Glomerular visceral epithelial cell (primary cell): ENCODE results near the gene ARHGEF26.

Source experiments
- DNase-seq: peaks from one replicate; pipeline ENCODE4 v3.0.0-alpha.2; 2016; ENCODE audit errors: extremely low spot score

ARHGEF26 gene

DNA sequence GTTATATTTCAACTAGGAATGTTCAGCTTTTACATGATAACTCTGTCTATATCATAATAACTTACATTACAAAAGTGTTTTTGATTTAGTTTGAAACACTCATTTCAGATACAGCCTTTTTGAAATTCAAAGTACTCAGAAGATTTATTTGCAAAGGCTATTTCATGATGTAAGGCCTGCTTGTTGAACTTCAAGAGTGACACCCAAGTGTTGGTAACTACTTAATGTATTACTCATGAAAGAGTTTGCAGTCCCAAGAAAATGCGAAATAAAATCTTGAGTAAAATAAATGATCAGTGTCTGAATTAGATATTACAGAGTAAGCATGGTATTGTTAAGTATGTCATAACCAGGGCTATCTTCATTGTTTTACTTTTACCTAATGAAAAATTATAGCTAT is 35.3 kb downstream of the ARHGEF26 start:
- no peak for DNase-seq

DNA sequence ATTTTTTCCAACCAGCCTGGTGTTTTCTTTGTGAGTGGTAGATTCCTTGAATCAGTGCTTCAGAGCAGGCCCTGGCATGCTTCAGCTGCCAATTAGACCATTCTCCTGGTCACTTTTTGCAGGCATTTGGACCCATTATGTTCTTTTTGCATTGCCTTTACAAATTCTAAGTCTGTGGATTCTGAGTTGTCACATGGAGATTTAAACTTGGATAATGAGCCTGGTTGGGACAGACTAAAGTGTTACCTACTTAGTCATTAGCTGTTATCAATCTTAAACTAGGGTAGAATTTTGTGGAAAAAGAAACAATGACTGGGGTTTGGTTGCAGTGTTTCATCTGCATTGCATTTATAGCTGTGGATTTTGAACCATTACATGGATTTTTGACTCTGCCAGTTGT is 40.6 kb downstream of the ARHGEF26 start:
- no peak for DNase-seq

DNA sequence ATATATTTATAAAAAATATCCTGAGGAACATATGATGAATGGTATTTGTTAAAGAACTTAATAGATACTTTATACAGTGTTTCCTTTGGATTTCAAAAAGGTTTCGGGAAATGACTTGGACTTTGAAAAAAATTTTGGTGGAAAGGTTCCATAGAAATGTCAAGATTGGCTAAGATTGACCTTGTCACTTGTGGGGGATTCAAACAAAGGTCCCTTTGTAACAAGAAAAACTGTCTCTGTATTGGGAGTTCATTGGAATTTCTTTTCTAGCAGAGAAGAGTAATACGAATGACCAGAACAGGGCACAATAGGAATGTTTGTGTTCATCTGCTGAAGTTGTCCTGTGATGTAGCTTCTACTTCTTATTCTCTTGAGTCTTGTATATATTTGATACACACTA is 43.2 kb downstream of the ARHGEF26 start:
- DNase-seq = no peak

DNA sequence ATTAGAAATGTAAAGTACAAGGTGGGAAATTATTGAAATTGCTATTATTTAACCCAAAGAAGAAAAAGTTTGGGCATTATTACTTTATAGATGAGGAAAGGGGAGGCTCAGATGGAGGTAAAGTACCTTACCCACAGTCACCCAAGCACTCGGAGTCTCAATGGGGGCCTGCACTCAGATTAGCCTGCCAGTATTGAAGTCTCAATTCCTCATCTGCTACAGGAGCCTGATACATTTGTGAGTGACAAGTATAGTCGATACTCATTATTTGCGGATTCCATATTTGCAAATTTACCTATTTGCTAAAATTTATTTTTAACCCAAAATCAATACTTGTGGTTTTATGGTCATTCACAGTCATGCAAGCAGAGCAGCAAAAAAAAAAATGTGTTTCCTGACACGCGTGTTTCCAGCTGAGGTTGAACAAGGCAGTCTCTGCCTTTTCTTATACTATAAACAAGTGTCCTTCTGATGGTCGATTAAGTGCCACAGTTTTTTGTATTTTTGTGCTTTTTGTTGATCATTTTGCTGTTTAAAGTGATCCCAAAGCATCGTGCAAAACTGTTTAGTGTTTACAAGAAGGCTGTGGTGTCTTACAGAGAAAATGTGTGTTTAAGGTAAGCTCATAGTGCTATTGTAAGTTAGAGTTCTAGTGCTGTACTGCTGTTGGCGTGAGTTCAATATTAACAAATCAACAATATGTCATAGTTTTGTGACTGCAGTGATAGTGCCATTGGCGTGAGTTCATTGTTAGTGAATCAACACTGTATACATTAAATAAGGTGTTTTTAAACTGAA is 48.0 kb downstream of the ARHGEF26 start:
- no peak for DNase-seq

DNA sequence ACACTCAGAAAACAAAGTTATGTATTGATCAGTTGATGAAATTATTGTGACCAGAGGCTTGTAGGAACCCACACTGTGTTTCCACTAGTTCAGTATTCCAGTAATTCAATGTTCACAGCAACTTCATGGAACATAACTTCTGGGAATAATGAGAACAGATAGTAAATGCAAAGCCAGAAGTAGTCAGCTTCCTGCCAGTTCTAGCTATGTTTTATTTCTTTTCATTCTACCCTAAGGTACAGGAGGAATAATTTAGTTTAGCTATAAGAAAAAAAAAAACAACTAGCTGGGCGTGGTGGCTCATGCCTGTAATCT is 48.6 kb downstream of the ARHGEF26 start:
- no peak for DNase-seq

DNA sequence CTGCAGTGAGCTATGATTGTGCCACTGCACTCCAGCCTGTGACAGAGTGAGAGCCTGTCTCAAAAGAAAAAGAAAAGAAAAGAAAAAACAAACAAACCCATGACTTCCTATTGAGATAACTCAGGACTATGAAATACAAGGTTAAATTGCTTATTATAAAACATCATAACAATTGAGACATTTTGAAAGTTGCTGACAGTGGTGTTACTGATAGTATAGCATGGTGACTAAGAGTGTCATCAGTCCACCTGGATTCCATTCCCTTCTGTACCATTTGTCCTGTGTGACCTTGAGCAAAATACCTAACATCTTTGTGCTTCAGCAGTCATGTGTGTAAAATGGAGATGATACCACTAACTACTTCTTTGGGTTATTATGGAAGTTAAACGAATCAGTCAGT is 49.1 kb downstream of the ARHGEF26 start:
- DNase-seq = no peak

DNA sequence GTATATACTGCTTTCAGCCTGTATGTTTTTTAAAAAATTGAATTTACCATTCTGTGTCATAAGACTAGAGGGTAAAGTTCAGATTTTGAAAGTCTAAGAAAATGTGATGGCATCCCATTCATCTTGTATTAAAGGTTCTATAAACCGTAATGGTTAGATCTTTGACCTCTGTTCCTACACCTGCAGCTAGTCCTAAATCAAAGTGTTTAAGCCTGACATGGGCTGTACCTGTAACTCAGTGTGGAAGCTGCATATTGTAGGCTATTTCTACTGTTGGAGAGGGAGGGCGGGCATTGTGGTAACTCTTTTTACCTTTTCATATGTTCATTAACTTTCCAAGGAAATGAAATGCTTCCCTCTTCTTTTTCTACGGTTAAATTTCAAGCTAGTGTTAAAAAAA is 53.9 kb downstream of the ARHGEF26 start:
- DNase-seq = no peak

DNA sequence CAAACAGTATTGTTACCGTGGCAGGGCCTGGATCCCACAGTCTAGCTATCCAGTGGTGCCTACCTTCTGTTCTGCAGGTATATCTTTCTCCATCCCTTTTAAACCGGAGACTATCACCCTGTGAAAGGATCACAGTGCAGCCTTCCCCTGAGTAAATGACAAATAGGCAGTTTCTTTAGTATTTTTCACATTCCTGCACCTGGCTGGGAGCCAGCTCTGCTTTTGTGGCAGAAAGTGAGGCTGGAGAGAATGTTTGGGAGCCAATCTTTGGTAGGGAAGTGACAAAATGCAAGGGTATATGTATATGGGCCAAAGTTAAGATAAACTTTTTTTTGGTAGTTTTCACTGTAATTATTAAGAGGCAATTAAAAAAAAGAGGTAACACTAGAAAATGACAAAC is 54.8 kb downstream of the ARHGEF26 start:
- DNase-seq = no peak

DNA sequence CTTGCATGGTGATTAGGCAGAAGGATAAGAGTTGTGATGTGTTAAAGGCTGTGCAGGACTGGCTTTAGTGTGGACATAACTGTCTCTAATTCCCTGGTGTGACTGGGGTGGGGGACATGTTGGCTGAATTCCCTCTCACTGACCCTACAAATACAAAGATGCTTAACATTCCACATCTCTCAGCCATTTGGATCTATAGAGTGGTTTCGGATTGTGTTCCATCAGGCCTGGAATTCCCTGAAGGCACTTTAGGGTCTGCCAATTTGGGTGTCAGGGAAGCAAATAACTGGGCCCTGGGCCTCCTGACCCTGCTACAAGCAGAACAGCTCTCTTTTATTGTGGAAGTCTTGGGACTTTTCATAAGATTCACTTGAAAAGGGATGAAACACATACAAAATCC is 56.2 kb downstream of the ARHGEF26 start:
- DNase-seq = no peak

DNA sequence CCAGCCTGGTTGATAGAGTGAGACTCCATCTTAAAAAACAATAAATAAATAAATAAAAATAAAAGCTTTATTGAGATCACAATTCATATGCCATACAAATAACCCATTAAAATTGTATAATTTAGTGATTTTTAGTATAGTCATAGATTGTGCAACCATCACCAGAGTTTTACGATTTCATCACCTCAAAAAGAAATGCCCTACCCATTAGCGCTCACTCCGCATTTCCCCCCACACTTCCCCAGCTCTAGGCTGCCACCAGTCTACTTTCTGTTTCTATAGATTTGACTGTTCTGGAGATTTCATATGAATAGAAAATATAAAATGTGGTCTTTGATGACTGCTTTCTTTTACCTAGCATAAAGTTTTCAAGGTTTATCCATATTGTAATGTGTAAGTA is 57.0 kb downstream of the ARHGEF26 start:
- no peak for DNase-seq

DNA sequence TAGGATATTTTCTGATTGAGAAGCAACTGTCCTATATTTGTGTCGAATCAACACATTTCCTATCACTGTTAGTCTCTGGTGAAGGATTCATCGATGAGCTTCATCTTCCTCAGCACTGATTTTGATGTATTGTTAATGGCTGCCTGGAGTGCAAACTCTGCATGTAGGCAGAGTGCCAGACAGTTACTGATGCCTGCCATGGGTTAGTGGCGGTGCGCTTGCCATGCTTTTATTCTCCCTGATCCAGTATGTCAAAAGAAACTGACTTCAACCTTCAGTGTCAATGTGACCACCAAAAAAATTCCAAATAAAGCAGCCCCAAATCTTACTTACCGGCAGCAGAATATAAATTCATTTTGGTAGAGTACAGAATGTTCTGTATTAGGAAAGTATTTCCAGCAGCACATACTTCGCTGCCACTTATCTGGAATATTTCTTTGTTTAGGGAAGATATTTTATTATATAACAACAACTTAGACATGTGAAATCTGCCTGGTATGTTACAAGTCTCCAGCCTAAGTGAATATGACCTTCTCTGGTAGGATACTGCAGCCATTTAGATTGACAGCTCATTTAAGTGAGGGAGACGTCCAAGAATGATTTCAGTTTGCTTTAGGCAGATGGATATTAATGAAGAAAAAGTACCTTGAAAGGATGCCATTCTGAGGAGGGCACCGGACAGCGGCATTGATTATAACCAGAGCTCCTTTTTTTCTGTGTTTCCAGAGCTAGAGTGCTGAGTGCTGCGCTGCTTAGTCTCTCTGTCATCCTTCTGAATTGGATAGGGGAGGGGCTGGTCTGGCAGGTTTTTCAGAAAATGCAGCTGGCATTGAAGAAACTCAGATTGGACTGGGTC is 59.9 kb downstream of the ARHGEF26 start:
- DNase-seq = no peak

DNA sequence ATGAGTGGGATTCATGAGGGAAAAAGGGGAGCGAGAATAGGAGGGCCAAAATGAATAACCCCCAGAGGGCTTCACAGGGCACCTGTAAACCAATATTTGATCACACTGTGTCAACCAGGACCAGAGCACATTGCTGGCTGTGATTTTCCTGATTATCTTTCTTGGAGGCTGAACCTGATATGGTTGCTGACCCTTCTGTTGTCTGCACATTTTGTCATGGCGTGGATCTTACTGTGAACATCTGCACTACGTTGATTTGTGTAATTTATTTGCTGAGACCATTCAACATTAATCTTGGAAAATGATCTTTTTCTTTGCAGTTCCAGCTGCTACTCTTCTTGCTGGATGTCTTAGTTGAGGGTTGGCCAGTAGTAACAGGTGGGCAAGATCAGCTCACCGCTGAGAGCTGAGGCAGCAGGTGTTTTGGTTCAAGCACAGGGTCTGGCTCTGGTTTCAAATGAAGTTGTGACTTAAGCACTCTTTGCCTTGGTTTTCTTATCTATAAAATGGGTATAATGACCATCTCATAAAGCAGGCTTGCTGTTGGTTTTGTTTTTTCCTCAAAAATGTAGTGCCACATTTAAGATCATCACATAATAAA is 61.2 kb downstream of the ARHGEF26 start:
- no peak for DNase-seq

DNA sequence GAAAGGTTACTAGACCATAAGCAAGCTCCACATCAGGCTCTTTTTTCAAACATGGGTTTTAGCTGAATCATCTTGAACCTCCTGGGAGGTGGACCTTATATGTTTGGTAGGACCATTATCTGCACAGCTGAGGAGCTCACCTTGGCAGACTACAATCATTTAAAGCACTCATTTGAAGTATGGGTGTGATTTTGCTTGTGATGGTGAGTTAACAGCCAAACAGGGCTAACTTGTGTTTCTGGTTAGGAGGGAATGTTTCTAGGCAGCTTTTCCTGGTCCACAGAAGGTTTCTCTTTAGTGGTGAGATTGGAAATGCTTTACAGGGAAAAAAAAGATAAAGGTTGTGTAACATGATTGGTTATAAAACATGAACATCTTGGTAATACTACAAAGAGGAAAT is 61.8 kb downstream of the ARHGEF26 start:
- DNase-seq = no peak

DNA sequence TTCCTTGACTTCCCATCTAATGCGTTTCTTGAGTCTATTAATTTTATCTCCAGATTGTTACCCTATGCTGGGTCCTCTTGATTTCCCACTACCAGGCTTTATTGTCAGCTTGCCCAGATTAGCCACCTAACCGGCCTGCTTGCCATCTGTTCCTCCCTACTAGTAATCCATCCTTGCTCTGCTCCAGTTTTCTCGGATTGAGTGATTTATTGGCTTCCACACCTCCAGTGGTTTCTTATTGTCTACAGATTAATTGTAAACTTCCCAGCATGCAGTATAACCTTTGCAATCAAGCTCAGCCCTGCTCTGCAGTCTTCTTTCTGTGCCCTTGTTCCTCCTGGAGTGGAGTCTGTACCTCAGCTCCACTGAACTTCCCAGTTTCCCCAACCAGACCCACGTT is 63.4 kb downstream of the ARHGEF26 start:
- no peak for DNase-seq

DNA sequence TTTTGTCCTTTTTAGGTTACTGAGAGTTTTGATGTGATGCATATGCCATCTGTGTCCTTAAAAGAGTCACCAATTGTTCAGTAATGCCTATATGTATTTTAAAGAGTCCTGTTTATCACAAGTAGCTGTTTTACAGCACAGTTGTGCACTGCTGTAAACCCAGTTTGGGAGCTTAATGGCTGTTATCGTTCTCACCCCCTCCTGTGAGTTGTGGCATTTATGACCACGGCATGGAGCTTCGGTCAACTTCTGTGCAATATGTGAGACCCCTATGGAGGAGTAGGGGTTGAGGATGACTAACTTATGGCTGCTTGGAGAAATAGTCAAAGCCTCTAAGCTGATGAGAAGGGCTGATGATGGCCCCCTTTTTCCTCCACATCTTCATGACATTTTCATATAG is 67.2 kb downstream of the ARHGEF26 start:
- no peak for DNase-seq

DNA sequence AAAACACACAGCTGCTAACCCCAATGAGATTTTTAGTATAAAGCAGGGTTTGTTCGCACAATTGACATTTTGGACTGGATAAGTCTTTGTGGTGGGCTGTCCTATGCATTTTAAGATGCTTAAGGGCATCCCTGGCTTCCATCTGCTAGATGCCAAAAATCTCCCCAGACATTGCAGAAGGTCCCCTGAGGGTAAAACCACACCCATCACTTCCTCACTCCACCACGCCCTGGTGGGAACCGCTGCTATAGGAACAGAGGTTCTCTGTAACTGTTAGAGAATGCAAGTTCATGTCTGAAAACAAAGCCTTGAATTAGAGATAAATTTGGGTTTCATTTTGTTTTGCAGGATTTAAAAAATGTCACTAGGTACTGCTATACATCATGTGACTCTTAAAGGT is 67.7 kb downstream of the ARHGEF26 start:
- DNase-seq = no peak

DNA sequence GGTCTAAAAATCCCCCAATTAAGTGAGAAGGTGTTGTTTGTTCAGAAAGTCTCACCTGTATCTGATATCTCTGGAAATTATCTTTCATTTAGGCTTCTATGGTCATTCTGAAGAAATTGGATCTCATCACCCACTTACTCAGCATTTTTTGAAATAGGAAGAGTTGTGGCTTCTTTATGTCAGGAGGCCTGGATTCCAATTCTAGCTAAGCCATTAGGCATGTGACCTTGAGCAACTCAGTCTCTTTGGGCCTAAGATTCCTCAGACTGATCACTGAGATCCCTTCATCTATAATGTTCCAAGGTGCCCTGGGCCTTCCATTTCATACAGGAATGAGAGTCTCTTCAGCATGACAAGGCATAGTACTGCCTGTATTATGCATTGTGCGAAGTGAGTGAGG is 70.3 kb downstream of the ARHGEF26 start:
- no peak for DNase-seq

DNA sequence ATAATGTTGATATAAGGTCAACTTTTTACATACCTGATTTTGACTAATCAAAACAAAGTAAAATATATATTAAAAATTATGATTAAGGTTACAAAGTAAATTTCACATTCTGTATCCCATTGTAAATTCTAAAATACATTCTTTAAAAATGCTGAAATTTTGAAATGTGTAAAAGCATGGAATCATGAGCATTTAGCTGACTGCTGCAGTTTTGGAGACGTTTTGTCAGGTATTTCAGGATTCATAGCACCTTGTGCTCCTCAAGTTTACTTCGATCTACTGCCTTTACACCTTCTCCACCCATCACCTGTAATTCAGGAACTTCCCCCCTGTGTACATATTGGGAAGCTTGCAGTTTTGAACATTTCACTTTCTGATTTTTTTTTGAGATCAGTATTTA is 71.0 kb downstream of the ARHGEF26 start:
- DNase-seq = no peak

DNA sequence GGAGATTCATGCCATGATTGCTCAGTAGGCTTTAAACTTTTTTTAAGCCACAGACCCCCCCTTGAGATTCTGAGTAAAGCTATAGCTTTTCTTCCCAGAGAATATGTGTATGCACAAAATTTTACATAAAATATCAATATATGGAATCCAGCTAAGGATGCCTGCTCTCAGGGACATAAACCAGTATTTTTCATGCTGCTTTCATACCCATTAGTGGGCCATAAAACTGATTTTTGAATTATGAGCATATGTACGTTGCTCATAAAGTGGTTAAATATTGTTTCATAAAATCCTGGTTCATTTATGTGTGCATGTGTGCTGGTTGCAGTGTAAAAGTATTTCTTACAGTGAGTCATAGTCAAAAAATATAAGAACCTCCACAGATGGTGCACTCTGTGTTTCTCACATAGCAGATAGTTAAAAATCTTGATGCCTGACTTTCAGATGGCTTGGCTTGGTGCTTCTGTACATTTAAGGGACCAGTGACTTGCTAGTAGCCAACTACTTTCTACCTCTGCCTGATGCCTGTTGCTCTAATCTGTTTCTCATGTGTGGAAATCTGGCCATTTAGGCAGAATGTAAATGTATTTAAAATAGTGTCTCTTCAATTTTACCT is 71.9 kb downstream of the ARHGEF26 start:
- DNase-seq = no peak

DNA sequence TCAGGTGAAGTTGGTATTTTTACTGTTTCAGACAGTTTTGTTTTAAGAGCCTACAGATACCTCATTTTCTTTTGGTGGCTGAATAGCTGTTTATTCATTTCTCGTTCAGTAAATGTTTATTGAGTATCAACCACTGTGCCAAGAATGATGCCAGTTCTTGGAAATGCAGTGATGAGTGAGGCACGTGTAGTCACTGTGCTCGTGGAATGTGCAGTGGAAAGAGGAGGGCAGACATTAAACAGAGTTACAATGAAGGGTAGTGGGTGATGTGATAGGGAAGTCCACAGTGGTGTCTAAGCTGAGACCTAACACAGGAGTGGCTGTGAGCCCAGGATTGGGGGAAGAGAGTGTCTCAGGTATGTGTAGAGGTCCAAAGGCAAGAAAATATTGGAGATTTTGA is 73.7 kb downstream of the ARHGEF26 start:
- no peak for DNase-seq

DNA sequence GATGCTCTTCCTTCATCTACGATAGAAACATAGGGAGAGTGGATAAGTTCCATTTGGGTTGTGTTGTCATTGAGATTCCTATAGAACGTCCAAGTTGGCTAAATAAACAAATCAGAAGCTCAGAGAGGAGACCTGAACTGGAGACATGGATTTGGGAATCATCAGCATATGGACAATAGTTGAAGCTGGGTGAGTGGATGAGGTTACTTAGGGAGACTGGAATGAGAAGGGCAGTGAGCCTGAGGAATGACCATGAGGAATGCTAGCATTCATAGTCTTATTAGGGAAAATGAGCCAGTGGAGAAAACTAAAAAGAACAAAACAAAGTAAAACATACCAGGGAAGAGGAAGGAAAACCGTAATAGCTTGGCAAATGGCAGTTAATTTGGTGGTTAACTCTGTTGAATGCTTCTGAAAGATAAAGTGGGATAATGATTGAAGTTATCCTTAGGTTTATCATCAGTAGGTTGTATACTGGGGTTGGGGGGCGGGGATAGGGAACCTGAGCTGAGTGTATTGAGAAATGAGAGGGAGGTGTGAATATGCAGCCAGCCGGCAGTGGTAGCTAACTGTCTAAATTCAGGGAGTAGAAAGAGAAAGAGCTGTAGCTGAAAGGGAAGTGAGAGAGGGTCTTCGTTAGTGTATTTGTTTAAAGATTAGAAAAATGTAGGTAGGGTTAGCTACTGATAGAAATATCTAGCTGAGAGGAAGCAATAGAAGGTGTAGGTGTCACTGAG is 74.6 kb downstream of the ARHGEF26 start:
- no peak for DNase-seq

DNA sequence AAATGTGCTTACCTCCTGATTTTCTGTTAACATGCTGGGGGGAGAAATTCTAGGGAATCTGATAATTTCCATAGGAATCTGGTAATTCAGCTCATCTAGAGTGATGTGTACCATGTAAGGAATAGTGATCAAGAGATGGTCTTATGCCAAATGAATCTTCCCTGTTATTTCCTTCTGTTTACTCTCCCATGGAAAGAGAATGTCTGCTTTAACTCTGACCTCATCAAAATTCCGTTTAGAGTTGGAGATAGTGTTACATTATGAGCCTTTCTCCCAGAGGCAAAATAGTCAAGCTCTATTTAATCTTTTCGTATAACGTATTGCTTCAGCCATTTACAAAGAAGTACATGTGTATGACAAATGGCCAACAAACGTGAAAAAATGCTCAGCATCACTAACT is 76.6 kb downstream of the ARHGEF26 start:
- no peak for DNase-seq
